GM12865 (cell line): ENCODE data around the gene RDH13.

Experiments
- DNase-seq: peaks from one replicate; pipeline ENCODE4 v3.0.0; 2010; ENCODE audit warnings: low read depth
- H3K4me3 ChIP-seq: 2 replicates; pipeline ENCODE4 v1.5.1; 2011; ENCODE audit warnings: mild to moderate bottlenecking, low read depth, low read length, control low read depth
- TF ChIP-seq, protein P1 (sequence below): IDR thresholded peaks from 2 replicates; pipeline ENCODE4 v1.5.1; 2011; ENCODE audit warnings: low read length, control low read depth, low read depth, inconsistent platforms; ENCODE audit not compliant: insufficient read depth; ENCODE audit errors: missing control alignments

RDH13 gene

DNA sequence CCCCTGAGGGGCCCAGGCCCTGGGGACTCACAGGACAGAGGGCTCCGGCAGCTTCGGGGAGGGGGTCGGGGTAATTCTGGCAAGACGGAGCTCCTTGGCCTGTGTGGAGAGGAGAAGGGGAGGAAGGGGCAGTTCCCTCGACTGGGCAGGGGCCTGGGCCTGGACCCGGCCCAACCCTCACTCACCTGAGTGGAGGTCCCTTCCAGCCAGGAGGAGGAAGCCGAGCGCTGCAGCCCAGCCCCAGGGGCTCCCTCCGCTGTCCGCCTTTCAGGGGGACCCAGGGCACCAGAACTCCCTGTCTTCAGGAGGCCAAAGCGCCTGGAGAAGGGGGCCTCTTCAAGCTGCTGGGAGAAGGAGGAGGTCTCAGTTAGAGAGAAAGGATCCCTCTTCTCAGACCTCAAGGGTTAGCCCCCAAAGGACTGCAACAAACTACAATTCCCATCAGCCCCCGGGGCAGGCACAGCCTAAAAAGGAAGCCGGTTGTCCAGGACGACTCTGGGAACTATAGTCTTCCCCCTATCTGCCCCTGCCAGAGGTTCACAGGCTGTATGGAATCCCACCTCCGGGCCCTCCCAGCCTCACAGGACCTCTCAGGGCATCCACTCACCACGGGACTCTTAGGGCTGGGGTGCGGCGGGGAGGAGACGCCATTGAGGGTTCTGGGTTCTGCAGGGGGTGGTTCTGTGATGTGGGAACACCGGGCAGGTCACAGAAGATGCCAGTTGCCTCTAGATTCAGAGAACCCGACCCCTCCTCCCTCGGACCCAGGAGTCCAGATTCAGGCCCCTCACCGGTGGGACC lies 32.5 kb upstream of the RDH13 start:
- TF ChIP-seq, protein P1, sequence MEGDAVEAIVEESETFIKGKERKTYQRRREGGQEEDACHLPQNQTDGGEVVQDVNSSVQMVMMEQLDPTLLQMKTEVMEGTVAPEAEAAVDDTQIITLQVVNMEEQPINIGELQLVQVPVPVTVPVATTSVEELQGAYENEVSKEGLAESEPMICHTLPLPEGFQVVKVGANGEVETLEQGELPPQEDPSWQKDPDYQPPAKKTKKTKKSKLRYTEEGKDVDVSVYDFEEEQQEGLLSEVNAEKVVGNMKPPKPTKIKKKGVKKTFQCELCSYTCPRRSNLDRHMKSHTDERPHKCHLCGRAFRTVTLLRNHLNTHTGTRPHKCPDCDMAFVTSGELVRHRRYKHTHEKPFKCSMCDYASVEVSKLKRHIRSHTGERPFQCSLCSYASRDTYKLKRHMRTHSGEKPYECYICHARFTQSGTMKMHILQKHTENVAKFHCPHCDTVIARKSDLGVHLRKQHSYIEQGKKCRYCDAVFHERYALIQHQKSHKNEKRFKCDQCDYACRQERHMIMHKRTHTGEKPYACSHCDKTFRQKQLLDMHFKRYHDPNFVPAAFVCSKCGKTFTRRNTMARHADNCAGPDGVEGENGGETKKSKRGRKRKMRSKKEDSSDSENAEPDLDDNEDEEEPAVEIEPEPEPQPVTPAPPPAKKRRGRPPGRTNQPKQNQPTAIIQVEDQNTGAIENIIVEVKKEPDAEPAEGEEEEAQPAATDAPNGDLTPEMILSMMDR = no peak
- H3K4me3 ChIP-seq = no peak overlapping the region
- no peak for DNase-seq

DNA sequence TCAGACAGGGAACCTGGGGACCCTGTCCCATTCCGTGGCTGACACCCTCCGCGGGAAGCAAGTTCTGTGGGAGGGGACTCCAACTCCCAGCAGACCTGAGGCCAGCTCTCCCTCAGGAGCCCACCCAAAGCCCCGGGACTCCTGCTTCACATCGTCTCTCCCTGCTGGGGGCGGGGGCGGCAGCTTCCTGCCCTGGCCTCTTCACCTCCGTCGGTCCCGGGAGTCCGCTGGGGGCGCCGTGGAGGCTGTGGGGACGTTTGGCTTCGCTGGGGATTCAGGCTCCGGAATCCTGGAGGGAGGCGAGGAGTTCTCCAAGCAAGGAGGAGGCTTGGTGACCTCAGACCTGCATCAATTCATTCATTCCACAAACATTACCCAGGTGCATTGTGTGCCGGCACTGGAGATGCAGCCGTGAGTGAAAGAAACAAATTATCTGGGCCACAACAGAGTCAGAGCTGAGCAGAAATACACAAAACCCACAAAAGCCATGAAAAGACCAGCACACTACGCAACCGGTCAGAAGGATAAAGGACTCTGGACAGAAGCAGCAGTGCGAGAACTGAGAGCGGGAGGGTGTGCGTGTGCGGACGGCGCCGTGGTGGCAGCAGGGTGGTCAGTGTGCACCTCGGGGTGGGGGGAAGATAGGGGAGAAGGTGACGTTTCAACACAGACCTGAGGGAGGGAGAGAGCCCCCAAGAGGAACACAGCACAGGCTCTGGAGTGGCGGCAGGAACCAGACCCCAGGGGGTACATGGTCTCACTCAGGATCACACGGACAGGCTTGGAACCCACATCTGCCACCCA lies 31.7 kb upstream of the RDH13 start:
- H3K4me3 ChIP-seq = no peak overlapping the region
- no peak for DNase-seq
- TF ChIP-seq, protein P1 = no peak

DNA sequence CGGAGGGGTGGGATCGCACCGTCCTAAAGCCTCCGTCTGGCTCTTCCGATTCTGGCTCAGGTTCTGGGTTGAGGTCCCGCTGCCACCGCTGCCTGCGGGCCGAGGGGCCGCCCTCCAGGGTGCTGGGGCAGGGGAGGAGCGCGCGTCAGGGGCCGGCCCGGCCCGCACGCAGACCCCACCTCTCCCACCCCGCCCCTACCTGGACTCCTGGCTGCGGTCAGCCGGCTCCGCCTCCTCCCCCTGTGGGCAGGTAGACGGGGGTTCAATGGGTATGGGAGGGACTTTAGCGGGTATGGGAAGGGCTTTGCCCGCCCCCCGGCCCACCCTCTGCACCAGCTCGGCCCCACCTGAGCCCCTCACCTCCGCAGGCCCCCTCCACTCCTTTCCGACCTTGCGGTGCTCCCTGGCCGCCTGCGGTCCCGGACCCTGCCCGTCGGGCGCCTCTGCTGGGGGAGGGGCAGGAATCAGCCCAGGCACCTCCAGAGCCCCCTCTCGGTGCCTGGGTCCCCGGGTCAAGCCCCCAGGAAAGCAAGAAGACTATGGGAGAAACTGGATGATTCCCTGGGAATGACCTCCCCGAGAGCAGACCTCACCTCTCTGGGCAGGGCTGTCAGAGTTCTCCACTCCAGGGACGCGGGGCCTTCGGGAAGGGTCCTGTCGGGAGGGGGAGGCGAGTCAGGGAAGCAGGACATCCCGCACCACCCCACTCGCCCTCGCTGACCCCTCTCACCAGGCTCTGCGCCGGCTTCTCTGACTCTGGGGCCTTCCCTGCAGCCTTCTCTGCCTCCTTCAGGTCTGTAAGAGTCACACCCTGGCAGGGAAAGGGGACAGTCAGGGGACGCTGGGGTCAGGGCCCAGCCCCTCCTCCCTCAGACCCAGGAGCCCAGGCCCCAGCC lies 29.7 kb upstream of the RDH13 start:
- TF ChIP-seq, protein P1 = no peak
- DNase-seq = no peak
- H3K4me3 ChIP-seq = no peak overlapping the region

DNA sequence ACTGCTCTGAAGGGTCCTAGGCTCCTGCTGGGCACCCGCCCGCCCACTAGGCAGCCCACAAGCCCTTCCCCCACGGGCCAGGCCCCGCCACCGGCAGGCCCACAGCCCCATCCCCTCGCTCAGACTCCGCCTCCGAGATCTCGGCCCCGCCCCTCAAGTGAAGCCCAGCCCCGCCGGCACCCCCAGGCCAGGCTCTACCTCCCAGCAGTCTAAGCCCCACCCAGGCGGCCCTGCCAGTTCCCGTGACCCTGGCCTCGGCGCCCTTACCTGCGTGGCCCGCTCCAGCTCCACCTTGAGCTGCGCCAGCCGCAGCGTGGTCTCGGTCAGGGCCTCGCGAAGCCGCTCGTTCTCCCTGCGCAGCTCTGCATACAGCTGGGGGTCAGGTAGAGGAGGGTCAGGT lies 29.0 kb upstream of the RDH13 start:
- no peak overlapping the region for H3K4me3 ChIP-seq
- DNase-seq = no peak
- TF ChIP-seq, protein P1 = no peak

DNA sequence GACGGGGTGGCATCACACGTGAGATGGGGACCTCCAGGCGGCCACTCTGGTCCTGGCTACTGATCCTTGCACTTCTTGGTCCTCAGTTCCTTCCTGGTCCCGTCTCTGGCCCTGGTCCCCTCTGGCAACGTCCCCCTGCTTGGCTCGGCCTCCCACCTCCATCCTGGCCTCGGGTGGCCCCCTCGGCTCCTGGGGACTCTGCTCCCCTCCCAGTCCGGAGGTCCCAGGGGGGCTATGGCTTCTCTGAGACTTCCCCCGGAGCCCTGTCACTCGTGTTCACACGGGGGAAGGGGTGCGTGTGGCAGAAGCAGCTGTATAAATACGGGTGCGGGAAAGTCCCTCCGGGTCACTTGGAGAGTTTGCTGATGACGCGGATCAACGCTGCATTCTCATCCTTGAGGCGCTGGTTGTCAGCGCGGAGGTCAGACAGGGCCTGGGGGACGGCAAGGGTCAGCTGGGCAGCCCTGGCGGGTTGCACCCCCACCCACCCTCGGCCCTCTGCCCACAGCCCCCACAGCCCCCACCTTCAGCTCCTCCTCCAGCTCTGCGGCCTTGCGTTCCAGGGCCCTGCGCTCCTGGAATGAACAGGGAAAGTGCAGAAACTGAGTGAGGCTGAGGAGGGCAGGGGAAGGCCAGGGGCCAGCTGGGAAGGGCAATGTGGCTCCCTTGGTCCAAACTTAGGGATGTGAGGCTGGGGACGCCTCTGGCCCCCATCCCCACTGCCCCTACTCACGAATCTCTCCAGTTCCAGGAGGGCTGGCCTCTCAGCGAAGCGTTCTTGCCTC lies 28.4 kb upstream of the RDH13 start:
- no peak overlapping the region for H3K4me3 ChIP-seq
- TF ChIP-seq, protein P1 = no peak
- DNase-seq = no peak

DNA sequence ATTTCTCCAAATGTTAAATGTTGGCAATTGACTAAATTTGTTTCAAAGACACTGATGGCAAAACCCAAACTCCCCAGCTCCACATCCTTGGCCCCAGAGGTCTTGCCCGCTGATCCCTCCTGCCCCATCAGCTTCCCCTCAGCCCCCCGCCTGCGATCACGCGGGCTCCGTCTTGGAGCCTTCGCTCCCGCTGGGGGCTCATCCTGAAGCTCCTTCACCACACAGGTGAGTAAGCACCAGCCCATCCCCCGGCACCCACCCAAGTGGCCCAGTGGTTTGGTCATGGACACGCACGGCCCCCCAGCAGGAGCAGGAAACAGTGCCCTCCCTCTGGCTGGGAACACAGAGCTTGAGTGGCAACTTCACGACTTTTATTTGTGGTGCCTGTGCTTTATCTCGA lies 27.6 kb upstream of the RDH13 start:
- TF ChIP-seq, protein P1 = no peak
- DNase-seq = no peak
- no peak overlapping the region for H3K4me3 ChIP-seq
